Right lobe of liver (tissue), 4 donors: ENCODE results near the gene TRIM63.

ENCODE experiments used
- CTCF ChIP-seq, 4 donors: fragments of 200-600 bp in 3 of 4; fragments of 450-650 bp in 1 of 4; IDR thresholded peaks; one replicate each; pipeline versions ENCODE4 v1.5.1 to v1.8.0; 2016 to 2022; ENCODE audit warnings: antibody characterized with exemption in 4 of 4, mild to moderate bottlenecking in 2 of 4
- POLR2A ChIP-seq: fragments of 450-650 bp; IDR thresholded peaks from one replicate; pipeline ENCODE4 v1.6.1; 2017; ENCODE audit warnings: antibody characterized with exemption, mild to moderate bottlenecking
- donor health status: DM: no; HTN: no; CAD: no.
- donor health status: DM: no; HTN: no; CAD: no.
- donor health status: DM: no; HTN: yes; CAD: no.

GRCh38 chr1:26015358-26015757, 52.1 kb downstream of the TRIM63 start:
- TF ChIP-seq CTCF (IDR thresholded peaks at IDR 0.05) = no peak
- TF ChIP-seq POLR2A = no peak
